Neural cell (in vitro differentiated cells): Measurements from ENCODE around the gene KDM4E. TPM values are rescaled to one million over a fixed set of nuclear protein-coding genes. Genes with fewer than 3 reads are reported as not detected.

Source experiments
- H2AFZ ChIP-seq: fragments of 200-600, 300-800 bp; sonication (generic), shearing (Covaris generic); 2 replicates; pipeline ENCODE4 v1.6.0; 2014; ENCODE audit warnings: low read depth, mild to moderate bottlenecking, antibody characterized with exemption, low read length, moderate library complexity
- H3F3A ChIP-seq: fragments of 200-600 bp; shearing (Covaris generic); 2 replicates; pipeline ENCODE4 v1.6.1; 2016; ENCODE audit warnings: mild to moderate bottlenecking, moderate library complexity, mixed read lengths, antibody characterized with exemption, low read length; ENCODE audit not compliant: insufficient read depth, poor library complexity, severe bottlenecking
- H3K27ac ChIP-seq: fragments of 200-600, 300-800 bp; sonication (generic), shearing (Covaris generic); 2 replicates; pipeline ENCODE4 v1.5.1; 2014; ENCODE audit warnings: mild to moderate bottlenecking, low read length, moderate library complexity
- H3K27me3 ChIP-seq: fragments of 300-800, 200-600 bp; sonication (generic), shearing (Covaris generic); 2 replicates; pipeline ENCODE4 v1.6.0; 2014; ENCODE audit warnings: mild to moderate bottlenecking, low read depth, low read length, moderate library complexity; ENCODE audit not compliant: insufficient read depth
- H3K36me3 ChIP-seq: fragments of 300-800, 200-600 bp; sonication (generic), shearing (Covaris generic); 2 replicates; pipeline ENCODE4 v1.5.1; 2014; ENCODE audit warnings: mild to moderate bottlenecking, antibody characterized with exemption, low read length, moderate library complexity; ENCODE audit not compliant: insufficient read depth
- H3K4me2 ChIP-seq: fragments of 300-800, 200-600 bp; sonication (generic), shearing (Covaris generic); 2 replicates; pipeline ENCODE4 v1.6.0; 2014; ENCODE audit warnings: mild to moderate bottlenecking, low read length
- H3K4me3 ChIP-seq: fragments of 300-800, 200-600 bp; sonication (generic), shearing (Covaris generic); 2 replicates; pipeline ENCODE4 v1.5.1; 2014; ENCODE audit warnings: mild to moderate bottlenecking, low read length, moderate library complexity
- H3K79me2 ChIP-seq: fragments of 200-600 bp; shearing (Covaris generic); replicated peaks from 2 replicates; pipeline ENCODE4 v1.6.0; 2014; ENCODE audit warnings: mild to moderate bottlenecking, low read length, moderate library complexity; ENCODE audit not compliant: insufficient read depth
- H3K9ac ChIP-seq: fragments of 300-800, 200-600 bp; sonication (generic), shearing (Covaris generic); 2 replicates; pipeline ENCODE4 v1.6.1; 2016; ENCODE audit warnings: mild to moderate bottlenecking, low read length, mixed read lengths
- H3K9me2 ChIP-seq: fragments of 200-600 bp; shearing (Covaris generic); 2 replicates; pipeline ENCODE4 v1.6.1; 2016; ENCODE audit warnings: mild to moderate bottlenecking, low read length, mixed read lengths; ENCODE audit not compliant: insufficient read depth
- H3K9me3 ChIP-seq: fragments of 200-600, 300-800 bp; sonication (generic), shearing (Covaris generic); 2 replicates; pipeline ENCODE4 v1.6.1; 2016; ENCODE audit warnings: mild to moderate bottlenecking, mixed run types, low read length, moderate library complexity, mixed read lengths
- H4K20me1 ChIP-seq: fragments of 200-600 bp; shearing (Covaris generic); 2 replicates; pipeline ENCODE4 v1.6.1; 2016; ENCODE audit warnings: mild to moderate bottlenecking, mixed run types; ENCODE audit not compliant: insufficient read depth
- EP300 ChIP-seq: fragments of 450-650 bp; conservative IDR thresholded peaks from 2 replicates; pipeline ENCODE4 v1.6.1; 2014; ENCODE audit warnings: antibody characterized with exemption, mild to moderate bottlenecking, moderate library complexity; ENCODE audit not compliant: poor library complexity, severe bottlenecking
- EZH2 ChIP-seq: fragments of 200-600, 300-800 bp; shearing (Covaris generic), sonication (generic); IDR thresholded peaks from 2 replicates; pipeline ENCODE4 v1.6.1; 2014; ENCODE audit warnings: antibody characterized with exemption, low read length, borderline replicate concordance, mild to moderate bottlenecking; ENCODE audit not compliant: insufficient read depth, poor library complexity, severe bottlenecking
- MXI1 ChIP-seq: fragments of 450-650 bp; conservative IDR thresholded peaks from 2 replicates; pipeline ENCODE4 v1.6.1; 2014; ENCODE audit warnings: antibody characterized with exemption, mild to moderate bottlenecking; ENCODE audit not compliant: poor library complexity, severe bottlenecking
- POLR2AphosphoS5 ChIP-seq: IDR thresholded peaks from 2 replicates; pipeline ENCODE4 v1.6.1; 2012
- RAD21 ChIP-seq: fragments of 450-650 bp; conservative IDR thresholded peaks from 2 replicates; pipeline ENCODE4 v1.6.1; 2014; ENCODE audit warnings: antibody characterized with exemption, mild to moderate bottlenecking, moderate library complexity
- SMC3 ChIP-seq: fragments of 450-650 bp; conservative IDR thresholded peaks from 2 replicates; pipeline ENCODE4 v1.6.1; 2014; ENCODE audit warnings: antibody characterized with exemption, mild to moderate bottlenecking, moderate library complexity; ENCODE audit not compliant: poor library complexity
- TAF1 ChIP-seq: IDR thresholded peaks from 2 replicates; pipeline ENCODE4 v1.6.1; 2012; ENCODE audit warnings: low read depth
- polyA plus RNA-seq: library from polyadenylated mRNA; depleted of rRNA; stranded (reverse); fragments of >200 nt; gene quantifications from 2 replicates; pipeline ENCODE4 v1.2.3, GENCODE V29; 2014
- TF ChIP-seq, protein P1 (sequence below): IDR thresholded peaks from 2 replicates; pipeline ENCODE4 v1.6.1; 2012; ENCODE audit warnings: borderline replicate concordance
- TF ChIP-seq, protein P2 (sequence below): fragments of 450-650 bp; IDR thresholded peaks from 2 replicates; pipeline ENCODE4 v1.5.1; 2014; ENCODE audit warnings: antibody characterized with exemption, mild to moderate bottlenecking, moderate library complexity; ENCODE audit not compliant: poor library complexity, severe bottlenecking

The KDM4E gene
- polyA plus RNA-seq, 1 donor from 2014 or later, result not detected

DNA sequence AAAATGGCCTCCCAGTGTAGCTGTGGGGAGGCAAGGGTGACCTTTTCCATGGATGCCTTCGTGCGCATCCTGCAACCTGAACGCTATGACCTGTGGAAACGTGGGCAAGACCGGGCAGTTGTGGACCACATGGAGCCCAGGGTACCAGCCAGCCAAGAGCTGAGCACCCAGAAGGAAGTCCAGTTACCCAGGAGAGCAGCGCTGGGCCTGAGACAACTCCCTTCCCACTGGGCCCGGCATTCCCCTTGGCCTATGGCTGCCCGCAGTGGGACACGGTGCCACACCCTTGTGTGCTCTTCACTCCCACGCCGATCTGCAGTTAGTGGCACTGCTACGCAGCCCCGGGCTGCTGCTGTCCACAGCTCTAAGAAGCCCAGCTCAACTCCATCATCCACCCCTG lies 26.8 kb upstream of the KDM4E start:
- Histone ChIP-seq H3K36me3 (no peaks in the 10 kb centered on the region), H3K9me2 (no peaks in the 10 kb centered on the region), H3K4me2 (no peak overlapping the region), H3K27ac (no peak overlapping the region), H3K4me3 (no peak overlapping the region), H2AFZ (no peak overlapping the region), H3K79me2 (no peaks in the 10 kb centered on the region), H3K27me3 (no peaks in the 10 kb centered on the region), H3K9me3 (no peaks in the 10 kb centered on the region), H3F3A (peaks cover 2% of the 10 kb centered on the region), H3K9ac (no peak overlapping the region), H4K20me1 (no peaks in the 10 kb centered on the region)
- no peak for TF ChIP-seq TAF1

DNA sequence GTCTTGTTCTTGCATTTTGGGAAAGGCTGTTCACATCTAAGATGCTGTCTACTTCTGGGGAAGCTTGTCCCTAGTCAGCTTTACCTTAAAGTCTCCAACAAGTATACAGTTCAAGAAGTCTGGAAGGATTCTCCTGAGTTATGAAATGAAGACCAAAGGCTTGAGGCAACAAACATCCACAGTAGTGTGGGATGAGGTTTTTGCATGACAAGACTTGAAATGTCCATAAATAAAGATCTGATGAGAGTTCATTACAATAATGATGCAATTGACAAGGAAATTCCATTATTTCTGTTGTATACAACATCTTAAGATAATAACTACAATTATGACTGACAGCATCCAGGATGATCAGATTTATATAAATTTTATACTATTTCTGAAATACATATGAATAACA lies 21.3 kb upstream of the KDM4E start:
- H3K9me2 ChIP-seq, result no peaks in the 10 kb centered on the region
- no peak overlapping the region for H3K4me3 ChIP-seq
- H3K9ac ChIP-seq, result no peak overlapping the region

DNA sequence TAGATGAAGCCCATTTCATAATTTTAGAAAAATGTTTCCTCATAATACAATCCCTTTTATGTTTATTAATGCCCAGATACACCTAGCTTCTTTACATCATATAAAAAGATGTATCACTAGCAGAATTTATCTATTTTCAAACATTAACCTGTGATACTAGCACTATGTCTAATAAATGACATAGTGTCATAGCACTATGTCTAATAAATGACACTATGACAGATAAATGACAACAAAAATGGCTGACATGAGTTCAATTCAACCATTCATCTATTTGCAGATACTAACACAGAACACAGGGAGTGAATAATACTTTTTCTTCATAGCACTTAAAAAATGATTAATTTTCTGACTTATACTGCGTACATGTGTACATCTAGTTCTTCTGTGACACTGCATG lies 19.4 kb upstream of the KDM4E start:
- H3K27me3 ChIP-seq, result no peaks in the 10 kb centered on the region
- H3K36me3 ChIP-seq, result no peaks in the 10 kb centered on the region
- no peaks in the 10 kb centered on the region for H3K9me3 ChIP-seq
- H4K20me1 ChIP-seq, result no peaks in the 10 kb centered on the region
- no peaks in the 10 kb centered on the region for H3K79me2 ChIP-seq
- H2AFZ ChIP-seq, result no peak overlapping the region
- H3K9ac ChIP-seq, result no peak overlapping the region
- H3K27ac ChIP-seq, result no peak overlapping the region
- no peak overlapping the region for H3K4me2 ChIP-seq
- no peak overlapping the region for H3K4me3 ChIP-seq
- peaks cover 2% of the 10 kb centered on the region for H3F3A ChIP-seq
- no peaks in the 10 kb centered on the region for H3K9me2 ChIP-seq
- TF ChIP-seq, protein P1, sequence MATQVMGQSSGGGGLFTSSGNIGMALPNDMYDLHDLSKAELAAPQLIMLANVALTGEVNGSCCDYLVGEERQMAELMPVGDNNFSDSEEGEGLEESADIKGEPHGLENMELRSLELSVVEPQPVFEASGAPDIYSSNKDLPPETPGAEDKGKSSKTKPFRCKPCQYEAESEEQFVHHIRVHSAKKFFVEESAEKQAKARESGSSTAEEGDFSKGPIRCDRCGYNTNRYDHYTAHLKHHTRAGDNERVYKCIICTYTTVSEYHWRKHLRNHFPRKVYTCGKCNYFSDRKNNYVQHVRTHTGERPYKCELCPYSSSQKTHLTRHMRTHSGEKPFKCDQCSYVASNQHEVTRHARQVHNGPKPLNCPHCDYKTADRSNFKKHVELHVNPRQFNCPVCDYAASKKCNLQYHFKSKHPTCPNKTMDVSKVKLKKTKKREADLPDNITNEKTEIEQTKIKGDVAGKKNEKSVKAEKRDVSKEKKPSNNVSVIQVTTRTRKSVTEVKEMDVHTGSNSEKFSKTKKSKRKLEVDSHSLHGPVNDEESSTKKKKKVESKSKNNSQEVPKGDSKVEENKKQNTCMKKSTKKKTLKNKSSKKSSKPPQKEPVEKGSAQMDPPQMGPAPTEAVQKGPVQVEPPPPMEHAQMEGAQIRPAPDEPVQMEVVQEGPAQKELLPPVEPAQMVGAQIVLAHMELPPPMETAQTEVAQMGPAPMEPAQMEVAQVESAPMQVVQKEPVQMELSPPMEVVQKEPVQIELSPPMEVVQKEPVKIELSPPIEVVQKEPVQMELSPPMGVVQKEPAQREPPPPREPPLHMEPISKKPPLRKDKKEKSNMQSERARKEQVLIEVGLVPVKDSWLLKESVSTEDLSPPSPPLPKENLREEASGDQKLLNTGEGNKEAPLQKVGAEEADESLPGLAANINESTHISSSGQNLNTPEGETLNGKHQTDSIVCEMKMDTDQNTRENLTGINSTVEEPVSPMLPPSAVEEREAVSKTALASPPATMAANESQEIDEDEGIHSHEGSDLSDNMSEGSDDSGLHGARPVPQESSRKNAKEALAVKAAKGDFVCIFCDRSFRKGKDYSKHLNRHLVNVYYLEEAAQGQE, result no peak
- TF ChIP-seq TAF1, result no peak
- TF ChIP-seq MXI1, result no peak
- TF ChIP-seq, protein P2, sequence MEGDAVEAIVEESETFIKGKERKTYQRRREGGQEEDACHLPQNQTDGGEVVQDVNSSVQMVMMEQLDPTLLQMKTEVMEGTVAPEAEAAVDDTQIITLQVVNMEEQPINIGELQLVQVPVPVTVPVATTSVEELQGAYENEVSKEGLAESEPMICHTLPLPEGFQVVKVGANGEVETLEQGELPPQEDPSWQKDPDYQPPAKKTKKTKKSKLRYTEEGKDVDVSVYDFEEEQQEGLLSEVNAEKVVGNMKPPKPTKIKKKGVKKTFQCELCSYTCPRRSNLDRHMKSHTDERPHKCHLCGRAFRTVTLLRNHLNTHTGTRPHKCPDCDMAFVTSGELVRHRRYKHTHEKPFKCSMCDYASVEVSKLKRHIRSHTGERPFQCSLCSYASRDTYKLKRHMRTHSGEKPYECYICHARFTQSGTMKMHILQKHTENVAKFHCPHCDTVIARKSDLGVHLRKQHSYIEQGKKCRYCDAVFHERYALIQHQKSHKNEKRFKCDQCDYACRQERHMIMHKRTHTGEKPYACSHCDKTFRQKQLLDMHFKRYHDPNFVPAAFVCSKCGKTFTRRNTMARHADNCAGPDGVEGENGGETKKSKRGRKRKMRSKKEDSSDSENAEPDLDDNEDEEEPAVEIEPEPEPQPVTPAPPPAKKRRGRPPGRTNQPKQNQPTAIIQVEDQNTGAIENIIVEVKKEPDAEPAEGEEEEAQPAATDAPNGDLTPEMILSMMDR, result no peak
- TF ChIP-seq EZH2, result no peak

More for the DNA sequence above, 21.3 kb upstream of the KDM4E start:
- TF ChIP-seq MXI1 (no peak), POLR2AphosphoS5 (no peak), SMC3 (no peak), TAF1 (no peak), RAD21 (no peak), EZH2 (no peak), EP300 (no peak)
- TF ChIP-seq, protein P2, result no peak
- TF ChIP-seq, protein P1, result no peak
- H3K4me2 ChIP-seq, result no peak overlapping the region
- peaks cover 2% of the 10 kb centered on the region for H3F3A ChIP-seq
- H3K79me2 ChIP-seq, result no peaks in the 10 kb centered on the region
- H3K27me3 ChIP-seq, result no peaks in the 10 kb centered on the region
- no peak overlapping the region for H2AFZ ChIP-seq
- no peak overlapping the region for H3K27ac ChIP-seq
- H3K36me3 ChIP-seq, result no peaks in the 10 kb centered on the region
- no peaks in the 10 kb centered on the region for H3K9me3 ChIP-seq
- H4K20me1 ChIP-seq, result no peaks in the 10 kb centered on the region
